Measurements from ENCODE around the gene EBF3.

EBF3 gene

DNA sequence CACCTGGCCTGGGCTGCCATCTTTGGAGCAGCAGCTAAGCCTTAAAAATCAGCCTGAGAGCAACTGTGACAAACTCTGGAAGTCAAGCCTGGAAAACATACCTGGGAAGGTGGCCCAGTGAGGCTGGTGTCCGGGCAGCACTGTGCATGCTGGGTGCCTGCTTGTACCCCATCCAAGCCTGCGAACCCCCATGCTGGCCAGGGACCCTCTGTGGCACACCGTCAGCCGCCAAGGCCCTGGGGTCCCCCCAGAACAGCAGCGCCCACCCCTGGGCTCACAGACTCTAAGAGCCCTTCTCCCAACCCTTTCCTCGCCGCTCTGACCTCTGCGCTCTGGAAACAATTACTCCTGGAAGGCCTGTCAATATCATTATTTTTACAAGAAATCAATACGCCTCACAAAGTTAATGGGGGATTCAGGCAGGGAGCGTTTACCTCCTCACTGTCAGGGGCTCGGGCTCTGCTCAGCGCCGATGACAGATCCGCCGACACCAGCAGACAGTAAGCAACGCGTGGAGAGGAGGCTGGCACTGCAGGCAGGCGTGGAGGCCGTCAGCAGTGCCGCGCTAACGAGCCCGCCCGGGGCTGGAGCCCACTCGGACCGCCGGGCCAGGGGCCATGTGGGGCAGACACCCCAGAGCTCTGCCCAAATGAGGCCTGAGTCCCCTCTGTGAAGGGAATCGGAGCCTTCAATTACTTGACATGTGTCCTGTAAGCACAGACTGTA is 54.4 kb downstream of the EBF3 start:
- Histone ChIP-seq H3K4me3 (ENCODE audit: low read length) (no peak overlapping the region), H3K27me3 (ENCODE audit: insufficient read depth, low read length) (no peaks in the 10 kb centered on the region), H3K36me3 (ENCODE audit: insufficient read depth, low read length) (no peaks in the 10 kb centered on the region), H2AFZ (ENCODE audit: low read depth, low read length) (no peak overlapping the region), H3K4me1 (ENCODE audit: insufficient read depth, low read length) (peaks cover 11% of the 10 kb centered on the region), H3K9me3 (ENCODE audit: low read length) (no peaks in the 10 kb centered on the region)

DNA sequence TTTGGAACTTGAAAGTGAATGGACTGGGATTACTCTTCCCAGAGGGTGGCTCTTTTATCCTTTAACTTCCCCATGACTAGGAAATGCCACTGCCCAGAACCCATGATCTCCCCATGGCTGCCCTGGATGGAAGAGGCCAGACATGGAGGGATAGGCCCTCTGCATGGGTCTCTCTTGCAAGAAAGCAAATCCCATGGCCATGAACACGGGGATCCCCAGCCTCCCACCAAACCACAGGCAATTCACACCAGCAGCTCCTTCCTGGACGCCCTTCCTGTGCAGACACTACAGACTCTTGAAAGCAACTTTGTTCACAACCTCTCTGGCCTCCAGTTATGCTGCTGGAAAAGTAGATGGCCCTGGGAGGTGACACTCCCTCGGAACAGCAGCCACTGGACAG is 55.0 kb downstream of the EBF3 start:
- Histone ChIP-seq H3K36me3 (ENCODE audit: insufficient read depth, low read length) (no peaks in the 10 kb centered on the region), H3K27me3 (ENCODE audit: insufficient read depth, low read length) (no peaks in the 10 kb centered on the region), H3K4me1 (ENCODE audit: insufficient read depth, low read length) (peaks cover 11% of the 10 kb centered on the region), H2AFZ (ENCODE audit: low read depth, low read length) (no peak overlapping the region), H3K9me3 (ENCODE audit: low read length) (no peaks in the 10 kb centered on the region), H3K4me3 (ENCODE audit: low read length) (no peak overlapping the region)

DNA sequence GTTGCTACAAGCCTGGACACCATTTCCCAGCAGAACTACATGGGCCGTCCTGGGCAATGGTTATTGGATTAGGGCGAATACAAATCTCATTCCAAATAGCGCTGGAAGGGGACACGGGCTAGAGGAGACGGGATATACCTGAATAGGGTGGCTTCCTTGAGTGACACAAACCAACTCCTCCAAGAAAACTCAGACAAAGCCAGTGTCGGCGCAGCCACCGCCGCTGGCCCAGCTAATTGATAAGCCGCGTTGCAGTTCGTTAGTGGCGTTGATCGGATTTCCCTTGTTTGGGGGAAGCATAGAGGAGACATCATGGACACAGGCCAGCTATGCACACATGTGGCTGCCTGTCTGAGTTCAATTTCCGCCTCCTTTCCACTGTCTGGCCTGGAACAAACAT is 55.7 kb downstream of the EBF3 start:
- Histone ChIP-seq H3K36me3 (ENCODE audit: insufficient read depth, low read length) (no peaks in the 10 kb centered on the region), H3K9me3 (ENCODE audit: low read length) (no peaks in the 10 kb centered on the region), H3K4me1 (ENCODE audit: insufficient read depth, low read length) (peaks cover 11% of the 10 kb centered on the region), H3K27me3 (ENCODE audit: insufficient read depth, low read length) (no peaks in the 10 kb centered on the region), H3K4me3 (ENCODE audit: low read length) (no peak overlapping the region), H2AFZ (ENCODE audit: low read depth, low read length) (no peak overlapping the region)

DNA sequence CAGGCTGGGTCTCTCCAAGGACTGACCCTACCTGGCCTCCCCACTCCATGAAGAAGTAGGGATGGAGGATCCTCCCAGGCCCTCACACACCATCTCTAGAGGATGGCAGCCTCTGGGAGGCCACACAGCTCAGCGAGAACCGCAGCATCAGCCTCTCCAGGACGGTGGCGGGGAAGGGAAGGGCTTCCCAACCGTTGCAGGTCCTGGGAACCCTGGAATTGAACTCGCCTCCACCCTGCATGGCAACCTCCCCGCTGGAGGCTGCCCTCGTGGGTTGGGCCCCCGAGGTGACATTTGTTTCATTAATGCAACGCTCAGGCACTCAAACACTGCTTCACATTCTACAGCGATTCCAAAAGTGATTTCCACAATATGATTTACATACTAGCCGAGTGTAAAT is 58.5 kb downstream of the EBF3 start:
- Histone ChIP-seq H3K4me1 (ENCODE audit: insufficient read depth, low read length) (peaks cover 6% of the 10 kb centered on the region), H3K36me3 (ENCODE audit: insufficient read depth, low read length) (no peaks in the 10 kb centered on the region), H2AFZ (ENCODE audit: low read depth, low read length) (no peak overlapping the region), H3K27me3 (ENCODE audit: insufficient read depth, low read length) (no peaks in the 10 kb centered on the region), H3K4me3 (ENCODE audit: low read length) (no peak overlapping the region), H3K9me3 (ENCODE audit: low read length) (no peaks in the 10 kb centered on the region)

GRCh38 chr10:129904323-129904722 is 59.8 kb downstream of the EBF3 start:
- Histone ChIP-seq H2AFZ (ENCODE audit: low read depth, low read length) (no peak overlapping the region), H3K36me3 (ENCODE audit: insufficient read depth, low read length) (no peaks in the 10 kb centered on the region), H3K9me3 (ENCODE audit: low read length) (no peaks in the 10 kb centered on the region), H3K27me3 (ENCODE audit: insufficient read depth, low read length) (no peaks in the 10 kb centered on the region), H3K4me3 (ENCODE audit: low read length) (no peak overlapping the region), H3K4me1 (ENCODE audit: insufficient read depth, low read length) (peaks cover 9% of the 10 kb centered on the region)

- Histone ChIP-seq H3K27me3 (ENCODE audit: insufficient read depth, low read length) (no peaks in the 10 kb centered on the region), H3K36me3 (ENCODE audit: insufficient read depth, low read length) (no peaks in the 10 kb centered on the region), H3K4me1 (ENCODE audit: insufficient read depth, low read length) (peaks cover 30% of the 10 kb centered on the region), H2AFZ (ENCODE audit: low read depth, low read length) (no peak overlapping the region), H3K4me3 (ENCODE audit: low read length) (no peak overlapping the region), H3K9me3 (ENCODE audit: low read length) (no peaks in the 10 kb centered on the region)
These were observed 62.6 kb downstream of the EBF3 start for GRCh38 chr10:129901389-129902006.

DNA sequence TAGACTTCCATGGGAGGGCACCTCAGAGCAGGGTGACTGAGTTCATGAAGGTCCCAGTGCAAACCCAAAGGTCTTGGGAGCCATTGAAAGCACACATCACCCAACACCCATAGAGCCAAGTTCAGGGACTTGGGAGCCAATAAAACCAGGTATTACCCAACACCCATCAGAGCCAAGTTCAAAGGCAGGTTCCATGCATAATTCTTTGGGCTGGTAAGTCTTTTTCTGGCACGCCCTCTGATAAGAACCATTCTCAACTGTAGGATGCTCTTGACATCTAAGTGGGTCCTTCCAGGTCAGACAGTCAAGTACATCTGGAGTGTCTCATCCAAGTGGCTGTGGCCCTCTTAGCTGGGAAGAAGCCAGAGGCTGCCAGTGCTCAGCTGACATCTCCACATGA is 63.2 kb downstream of the EBF3 start:
- Histone ChIP-seq H3K4me3 (ENCODE audit: low read length) (no peak overlapping the region), H3K9me3 (ENCODE audit: low read length) (no peaks in the 10 kb centered on the region), H3K36me3 (ENCODE audit: insufficient read depth, low read length) (no peaks in the 10 kb centered on the region), H3K4me1 (ENCODE audit: insufficient read depth, low read length) (peaks cover 37% of the 10 kb centered on the region), H3K27me3 (ENCODE audit: insufficient read depth, low read length) (no peaks in the 10 kb centered on the region), H2AFZ (ENCODE audit: low read depth, low read length) (no peak overlapping the region)

DNA sequence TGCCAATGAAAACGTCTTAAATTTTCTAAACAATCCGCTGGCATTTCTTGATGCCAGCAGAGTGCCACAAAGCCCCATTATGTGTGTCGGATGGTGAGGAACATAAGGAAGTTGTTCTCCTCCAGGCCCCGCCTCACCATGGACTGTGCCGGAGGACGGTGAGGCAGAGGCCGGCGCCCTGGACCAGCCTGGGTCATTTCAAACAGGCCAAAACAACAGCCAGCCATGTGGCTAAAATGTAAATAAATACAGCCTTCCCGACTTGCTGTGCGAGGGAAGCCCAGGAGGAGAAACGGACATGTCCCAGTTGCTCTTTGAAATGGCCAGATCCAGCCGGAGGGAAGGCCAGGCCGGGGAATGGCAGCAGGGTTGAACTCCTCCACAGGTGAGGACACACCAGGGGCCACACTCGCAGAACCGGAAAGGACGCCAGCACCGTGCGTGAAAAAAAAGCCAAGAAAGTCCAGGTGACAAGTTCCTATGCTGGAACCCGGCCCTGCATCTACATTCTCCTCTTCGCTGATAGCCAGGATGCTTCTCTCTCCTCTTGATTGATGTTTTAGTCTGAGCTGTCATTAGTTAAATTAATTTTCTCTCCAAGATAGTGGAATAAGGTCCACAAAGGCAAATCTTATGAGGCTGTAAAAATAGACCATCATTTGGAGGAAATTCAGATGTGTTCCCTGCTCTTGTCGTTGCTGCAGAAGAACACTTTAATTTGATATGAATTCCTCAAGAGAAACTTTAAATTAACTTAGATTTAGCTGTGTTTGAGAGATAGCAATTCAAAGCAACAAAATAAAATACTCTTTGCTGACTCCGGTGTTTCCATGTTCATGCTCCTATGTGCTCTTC is 64.6 kb downstream of the EBF3 start:
- Histone ChIP-seq H3K27me3 (ENCODE audit: insufficient read depth, low read length) (no peaks in the 10 kb centered on the region), H3K4me1 (ENCODE audit: insufficient read depth, low read length) (peaks cover 41% of the 10 kb centered on the region), H3K4me3 (ENCODE audit: low read length) (no peak overlapping the region), H3K9me3 (ENCODE audit: low read length) (no peaks in the 10 kb centered on the region), H3K36me3 (ENCODE audit: insufficient read depth, low read length) (no peaks in the 10 kb centered on the region), H2AFZ (ENCODE audit: low read depth, low read length) (no peak overlapping the region)

DNA sequence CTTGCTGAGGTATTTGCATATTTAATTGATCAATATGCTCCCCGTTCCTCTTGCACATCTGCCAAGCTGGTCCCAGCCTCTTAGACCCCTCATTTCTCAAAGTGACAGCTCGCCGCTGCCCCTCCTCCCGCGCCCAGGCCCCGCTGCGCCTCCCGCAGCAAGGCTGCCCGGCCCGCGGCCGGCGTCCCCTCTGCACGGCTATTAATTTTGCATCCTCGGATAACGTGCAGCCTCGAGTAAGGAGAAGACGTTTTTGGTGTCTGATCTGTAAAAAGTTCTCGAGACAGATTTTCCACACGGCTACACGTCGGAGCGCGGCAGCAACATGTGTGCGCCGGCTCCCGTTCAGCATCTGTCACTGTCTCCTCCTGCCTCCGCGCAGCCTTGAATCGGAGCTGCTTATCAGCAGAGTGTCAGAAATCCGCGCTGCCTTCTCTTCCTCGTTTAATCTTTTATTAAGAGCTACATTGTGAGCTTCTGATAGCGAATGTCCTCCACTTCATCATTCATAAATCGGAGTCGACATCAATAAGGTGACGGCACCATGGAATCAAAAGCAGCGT is 65.3 kb downstream of the EBF3 start:
- H2AFZ ChIP-seq (ENCODE audit: low read depth, low read length): no peak overlapping the region
- H3K27me3 ChIP-seq (ENCODE audit: insufficient read depth, low read length): no peaks in the 10 kb centered on the region
- H3K9me3 ChIP-seq (ENCODE audit: low read length): no peaks in the 10 kb centered on the region
- H3K4me3 ChIP-seq (ENCODE audit: low read length): no peak overlapping the region
- H3K36me3 ChIP-seq (ENCODE audit: insufficient read depth, low read length): no peaks in the 10 kb centered on the region
- H3K4me1 ChIP-seq (ENCODE audit: insufficient read depth, low read length): peaks cover 45% of the 10 kb centered on the region

DNA sequence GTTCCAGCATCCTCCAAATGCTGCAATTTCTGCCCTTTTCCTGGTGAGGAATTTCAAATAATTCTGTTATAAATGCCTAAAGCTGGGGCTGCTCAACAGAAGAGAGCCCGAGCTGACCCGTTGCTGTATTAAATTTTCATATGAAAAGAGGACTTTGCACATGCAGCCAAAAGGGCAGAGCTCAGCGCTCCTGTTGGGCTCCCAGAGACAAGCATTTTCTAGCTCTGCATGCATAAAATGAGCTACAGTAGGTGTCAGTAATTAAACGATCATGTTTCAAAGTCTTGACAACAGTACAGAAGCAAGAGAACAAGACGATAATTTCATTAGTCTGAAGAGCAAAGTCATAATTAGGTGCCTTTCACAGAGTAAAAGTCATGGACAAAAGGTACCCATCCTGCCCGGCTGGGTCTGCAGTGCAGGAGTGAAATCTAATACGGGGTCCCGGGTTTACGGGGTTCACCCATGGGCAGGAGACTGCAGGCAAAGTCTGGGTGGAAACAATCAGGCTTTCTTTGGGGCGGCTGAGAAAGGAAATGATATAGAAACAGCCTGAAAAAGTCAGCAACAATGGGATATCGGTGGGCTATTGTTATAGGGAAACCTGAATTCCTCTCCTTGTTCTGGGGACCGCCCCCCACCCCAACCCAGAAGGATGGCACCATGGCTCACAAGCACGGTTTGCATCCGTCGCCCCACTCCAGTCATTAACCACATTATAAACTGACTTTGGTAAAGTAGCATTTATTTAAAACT is 66.0 kb downstream of the EBF3 start:
- no peak overlapping the region for H2AFZ ChIP-seq (ENCODE audit: low read depth, low read length)
- no peaks in the 10 kb centered on the region for H3K36me3 ChIP-seq (ENCODE audit: insufficient read depth, low read length)
- H3K9me3 ChIP-seq (ENCODE audit: low read length): no peaks in the 10 kb centered on the region
- H3K4me3 ChIP-seq (ENCODE audit: low read length): no peak overlapping the region
- H3K4me1 ChIP-seq (ENCODE audit: insufficient read depth, low read length): peaks cover 49% of the 10 kb centered on the region
- no peaks in the 10 kb centered on the region for H3K27me3 ChIP-seq (ENCODE audit: insufficient read depth, low read length)

DNA sequence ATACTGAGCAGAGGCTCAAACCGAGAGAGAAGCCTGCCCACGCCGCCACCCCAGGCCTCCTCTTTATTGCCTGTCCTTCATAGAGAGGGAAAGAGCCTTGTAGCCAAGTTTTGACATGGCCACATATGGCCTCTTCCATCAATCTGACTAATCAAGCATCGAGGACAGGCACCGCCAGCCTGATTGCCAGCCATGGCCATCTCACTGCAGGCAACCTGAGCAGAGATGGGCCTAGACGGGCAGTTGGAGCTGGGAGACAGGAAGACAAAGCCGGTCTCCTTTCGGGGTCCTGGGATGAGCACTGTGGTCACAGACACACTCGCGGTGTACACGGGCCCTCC is 67.2 kb downstream of the EBF3 start:
- Histone ChIP-seq H3K4me1 (ENCODE audit: insufficient read depth, low read length) (peaks cover 49% of the 10 kb centered on the region), H3K9me3 (ENCODE audit: low read length) (no peaks in the 10 kb centered on the region), H3K36me3 (ENCODE audit: insufficient read depth, low read length) (no peaks in the 10 kb centered on the region), H3K4me3 (ENCODE audit: low read length) (no peak overlapping the region), H3K27me3 (ENCODE audit: insufficient read depth, low read length) (no peaks in the 10 kb centered on the region), H2AFZ (ENCODE audit: low read depth, low read length) (no peak overlapping the region)

DNA sequence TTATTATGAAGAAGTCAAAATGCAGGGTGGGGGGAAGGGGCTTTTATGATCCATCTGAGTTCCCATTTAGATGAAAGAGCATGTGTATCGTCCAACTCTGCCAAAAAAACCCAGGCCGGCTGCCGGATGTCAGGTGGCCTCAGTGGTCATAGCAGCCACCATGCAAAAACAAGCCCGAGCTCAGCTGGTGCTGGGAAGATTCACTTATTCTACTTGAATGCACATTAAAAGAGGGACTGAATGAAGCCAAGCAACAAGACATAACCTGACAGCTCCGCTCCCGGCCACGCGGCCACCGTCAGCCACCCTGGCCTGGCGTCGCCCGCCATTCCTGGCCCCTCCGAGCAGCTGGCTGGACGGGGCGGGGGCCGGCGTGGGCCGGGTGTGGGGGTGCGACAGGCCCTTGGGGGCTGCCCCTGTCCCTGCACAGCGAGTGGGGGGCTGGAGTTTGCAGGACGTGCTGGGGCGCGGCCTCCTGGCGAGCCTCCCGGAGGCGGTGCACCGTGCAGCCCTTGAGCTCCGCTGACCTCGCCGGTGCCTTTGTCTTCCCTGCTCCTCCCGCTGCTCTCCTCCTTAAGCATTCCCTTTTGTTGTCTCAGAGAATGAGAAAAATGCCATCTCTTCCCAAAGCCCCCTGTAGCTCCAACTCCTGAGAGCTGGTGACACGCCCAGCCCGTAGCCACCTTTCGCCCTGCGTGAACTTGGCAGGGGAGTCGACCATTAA is 67.8 kb downstream of the EBF3 start:
- no peaks in the 10 kb centered on the region for H3K9me3 ChIP-seq (ENCODE audit: low read length)
- H3K36me3 ChIP-seq (ENCODE audit: insufficient read depth, low read length): no peaks in the 10 kb centered on the region
- peaks cover 49% of the 10 kb centered on the region for H3K4me1 ChIP-seq (ENCODE audit: insufficient read depth, low read length)
- no peak overlapping the region for H2AFZ ChIP-seq (ENCODE audit: low read depth, low read length)
- H3K4me3 ChIP-seq (ENCODE audit: low read length): no peak overlapping the region
- H3K27me3 ChIP-seq (ENCODE audit: insufficient read depth, low read length): no peaks in the 10 kb centered on the region
